SU-DHL-6 (cell line): Measurements from ENCODE around the gene OSBPL5.
"Not testable (repeated sequence)": the region's sequence is repeated elsewhere in the genome, so short reads cannot be mapped to it uniquely, and the experiment has no call there.

Experiments used
- CTCF ChIP-seq: fragments of 200-600 bp; sonication (generic); IDR thresholded peaks from one replicate; pipeline ENCODE4 v1.5.1; 2017; ENCODE audit warnings: antibody characterized with exemption, mild to moderate bottlenecking, low read length, moderate library complexity; ENCODE audit not compliant: insufficient read depth, poor library complexity, severe bottlenecking
- EZH2phosphoT487 ChIP-seq: fragments of 200-600 bp; sonication (generic), shearing (Covaris generic); conservative IDR thresholded peaks from 2 replicates; pipeline ENCODE4 v1.6.1; 2018; ENCODE audit warnings: mild to moderate bottlenecking, antibody characterized with exemption, low read length, moderate library complexity, mixed read lengths

GRCh38 chr11:3063432-3063831 is 101.7 kb downstream of the OSBPL5 start:
- TF ChIP-seq EZH2phosphoT487, CTCF: not testable (repeated sequence)
